GM12878 (cell line): ENCODE data around the gene VSX2. TPM values are rescaled to one million over a fixed set of nuclear protein-coding genes. Genes with fewer than 3 reads are reported as not detected.

Experiments used
- ATAC-seq: fragments of 200-7000 bp; cut with Tn5 transposase; 3 replicates; pipeline ENCODE4 v1.9.1; 2020; ENCODE audit warnings: mild to moderate bottlenecking, moderate library complexity
- BruUV-seq: library from RNA; stranded (reverse); fragments of 400-500 nt; replicated peaks from 2 replicates; lab custom pipeline; 2021; lab: Mats Ljungman, UMichigan
- CTCF ChIA-PET: fragments of 300-600 bp; sonication (Branson Sonifier 250); formaldehyde crosslinking; extraction: SDS; loops from one replicate; lab custom pipeline; 2021; ENCODE audit warnings: inconsistent platforms; lab: Yijun Ruan, JAX
- POLR2A ChIA-PET: fragments of 350-600 bp; formaldehyde crosslinking; extraction: SDS; loops from one replicate; lab custom pipeline; 2021; ENCODE audit warnings: inconsistent platforms; lab: Charles Lee
- RAD21 ChIA-PET: fragments of 300-600 bp; sonication (Branson Sonifier 250); formaldehyde crosslinking; loops from one replicate; lab custom pipeline; 2023; ENCODE audit warnings: antibody characterized with exemption; ENCODE audit not compliant: unreplicated experiment; lab: Charles Lee
- SMC1A ChIA-PET: fragments of 300-600 bp; sonication (Branson Sonifier 250); formaldehyde crosslinking; loops from one replicate; lab custom pipeline; 2023; ENCODE audit not compliant: unreplicated experiment, uncharacterized antibody; lab: Charles Lee
- DNase-seq: peaks from one replicate; pipeline ENCODE4 v3.0.0-alpha.2; 2011; ENCODE audit warnings: low read depth, low spot score
- FAIRE-seq: peaks from 3 replicates; lab custom pipeline; 2011; peaks lifted over from hg19 to GRCh38; lab: Jason Lieb, UNC
- H2AFZ ChIP-seq: 2 replicates; pipeline ENCODE4 v1.6.0; 2011; ENCODE audit warnings: low read depth, low read length, control low read depth; ENCODE audit not compliant: control insufficient read depth
- H3K27ac ChIP-seq: 2 replicates; pipeline ENCODE4 v1.5.1; 2011; ENCODE audit warnings: control low read depth; ENCODE audit not compliant: control insufficient read depth, insufficient read depth
- H3K27me3 ChIP-seq, 2 experiments: replicated peaks in 1 of 2; 2 replicates each; pipeline versions ENCODE4 v1.6.0 to v1.6.1; 2011; ENCODE audit warnings: low read length in 1 of 2; ENCODE audit not compliant: control insufficient read depth in 2 of 2, insufficient read depth in 2 of 2
- H3K36me3 ChIP-seq, 2 experiments: 2 replicates each; pipeline ENCODE4 v1.5.1; 2011; ENCODE audit warnings: low read length in 1 of 2; ENCODE audit not compliant: control insufficient read depth in 2 of 2, insufficient read depth in 2 of 2
- H3K4me1 ChIP-seq: 2 replicates; pipeline ENCODE4 v1.6.1; 2011; ENCODE audit warnings: mild to moderate bottlenecking, low read length, moderate library complexity, mixed read lengths; ENCODE audit not compliant: control insufficient read depth, insufficient read depth
- H3K4me2 ChIP-seq: 2 replicates; pipeline ENCODE4 v1.6.0; 2011; ENCODE audit warnings: control low read depth; ENCODE audit not compliant: control insufficient read depth, insufficient read depth
- H3K4me3 ChIP-seq: fragments of 200-600 bp; sonication (generic); 2 replicates; pipeline ENCODE4 v1.5.1; 2016
- H3K79me2 ChIP-seq: 2 replicates; pipeline ENCODE4 v1.6.0; 2011; ENCODE audit warnings: low read length; ENCODE audit not compliant: control insufficient read depth, insufficient read depth
- H3K9ac ChIP-seq: 2 replicates; pipeline ENCODE4 v1.8.0; 2011; ENCODE audit warnings: low read length, control low read depth, mixed read lengths; ENCODE audit not compliant: control insufficient read depth, insufficient read depth
- H3K9me3 ChIP-seq: replicated peaks from 3 replicates; pipeline ENCODE4 v1.5.1; 2011; ENCODE audit warnings: mild to moderate bottlenecking, low read length; ENCODE audit not compliant: control insufficient read depth, insufficient read depth
- H4K20me1 ChIP-seq: 2 replicates; pipeline ENCODE4 v1.6.0; 2011; ENCODE audit not compliant: control insufficient read depth, insufficient read depth
- ASH2L ChIP-seq: fragments of 300-600, 200-600 bp; sonication (generic); IDR thresholded peaks from 2 replicates; pipeline ENCODE4 v1.6.1; 2017; ENCODE audit warnings: low read depth, mild to moderate bottlenecking, borderline replicate concordance
- E2F4 ChIP-seq: IDR thresholded peaks from 2 replicates; pipeline ENCODE4 v1.6.1; 2012; ENCODE audit warnings: low read depth, low read length, improper control_type of control experiment
- EGR1 ChIP-seq, 2 experiments: IDR thresholded peaks; 1 replicate in 1 of 2; 2 replicates in 1 of 2; pipeline ENCODE4 v1.6.1; 2011 to 2012; ENCODE audit warnings: low read depth in 2 of 2, low read length in 2 of 2, borderline replicate concordance in 1 of 2, mild to moderate bottlenecking in 1 of 2, moderate library complexity in 1 of 2
- FOXM1 ChIP-seq: IDR thresholded peaks from 2 replicates; pipeline ENCODE4 v1.6.1; 2012; ENCODE audit warnings: low read depth, mild to moderate bottlenecking, inconsistent platforms, low read length, moderate library complexity
- IKZF2 ChIP-seq, 2 experiments: fragments of 450-650 bp; IDR thresholded peaks; 2 replicates each; pipeline ENCODE4 v1.6.1; 2017; ENCODE audit warnings: mild to moderate bottlenecking in 2 of 2, moderate library complexity in 2 of 2
- MLLT1 ChIP-seq: fragments of 450-650 bp; IDR thresholded peaks from 2 replicates; pipeline ENCODE4 v1.6.1; 2016; ENCODE audit warnings: mild to moderate bottlenecking
- MXI1 ChIP-seq: fragments of 150-350 bp; IDR thresholded peaks from 2 replicates; pipeline ENCODE4 v1.6.1; 2011; ENCODE audit warnings: low read depth, mild to moderate bottlenecking, inconsistent platforms, low read length, improper control_type of control experiment
- MYB ChIP-seq: fragments of 150-350 bp; IDR thresholded peaks from 2 replicates; pipeline ENCODE4 v1.6.1; 2014; ENCODE audit warnings: mild to moderate bottlenecking, low read depth, low read length, borderline replicate concordance
- PKNOX1 ChIP-seq: fragments of 450-650 bp; IDR thresholded peaks from 2 replicates; pipeline ENCODE4 v1.6.1; 2016; ENCODE audit warnings: mild to moderate bottlenecking
- PML ChIP-seq: IDR thresholded peaks from 2 replicates; pipeline ENCODE4 v1.6.1; 2012; ENCODE audit warnings: low read length, inconsistent platforms
- TCF3 ChIP-seq: IDR thresholded peaks from 2 replicates; pipeline ENCODE4 v1.6.1; 2012; ENCODE audit warnings: low read depth, mild to moderate bottlenecking, low read length, borderline replicate concordance; ENCODE audit not compliant: insufficient read depth
- WGBS: methylation state at CpG from one replicate; pipeline ENCODE4 v1.1.6; 2016; ENCODE audit warnings: low lambda C conversion rate; ENCODE audit not compliant: insufficient replicate concordance, insufficient coverage; ENCODE audit errors: missing lambda C conversion rate; 5-methylcytosine and 5-hydroxymethylcytosine counted together
- in situ Hi-C: fragments of 300-500 bp; cut with MboI; formaldehyde crosslinking; loops from 9 replicates; pipeline ENCODE4 v1.14.3; 2018; ENCODE audit warnings: mixed read lengths
- intact Hi-C: fragments of 100-400 bp; cut with micrococcal nuclease; formaldehyde crosslinking; loops from one replicate; pipeline ENCODE4 v1.14.2; 2022; ENCODE audit not compliant: unreplicated experiment
- polyA plus RNA-seq, 11 experiments: library from polyadenylated mRNA; depleted of rRNA in 4 of 11; unstranded in 6 of 11; stranded (reverse) in 5 of 11; fragments of >200 nt; fragmentation: Nextera tagmentation in 4 of 11; fragmentation: Illumina TruSeq in 1 of 11; extraction: Ambion mirVana in 4 of 11; extraction: Trizol in 1 of 11; gene quantifications; 1 replicate in 1 of 11; 2 replicates in 10 of 11; pipeline versions ENCODE4 v1.2.1 to v1.2.3, GENCODE V29; 2011 to 2016; ENCODE audit warnings: inconsistent platforms in 2 of 11, missing spikeins in 2 of 11, low read depth in 1 of 11
- total RNA-seq, 4 experiments: library from RNA; depleted of rRNA in 3 of 4; stranded (reverse); fragments of >200 nt in 3 of 4; fragmentation: Illumina TruSeq in 1 of 4; extraction: Trizol in 1 of 4; gene quantifications; 2 replicates each; pipeline versions ENCODE4 v1.2.1 to v1.2.3, GENCODE V29; 2013 to 2021
- TF ChIP-seq, protein P1 (sequence below): fragments of 450-650 bp; IDR thresholded peaks from 2 replicates; pipeline ENCODE4 v1.6.1; 2014; ENCODE audit warnings: mild to moderate bottlenecking
- TF ChIP-seq, protein P2 (sequence below): fragments of 450-650 bp; IDR thresholded peaks from 2 replicates; pipeline ENCODE4 v1.6.1; 2017; ENCODE audit warnings: mild to moderate bottlenecking, moderate library complexity

Gene VSX2
- total and polyA plus RNA-seq, 10 of the 15 experiments (the other 5 are each of a cell fraction or from before 2014, with no cell fraction given) = 0.04 to 0.05 TPM; not detected in 8

DNA sequence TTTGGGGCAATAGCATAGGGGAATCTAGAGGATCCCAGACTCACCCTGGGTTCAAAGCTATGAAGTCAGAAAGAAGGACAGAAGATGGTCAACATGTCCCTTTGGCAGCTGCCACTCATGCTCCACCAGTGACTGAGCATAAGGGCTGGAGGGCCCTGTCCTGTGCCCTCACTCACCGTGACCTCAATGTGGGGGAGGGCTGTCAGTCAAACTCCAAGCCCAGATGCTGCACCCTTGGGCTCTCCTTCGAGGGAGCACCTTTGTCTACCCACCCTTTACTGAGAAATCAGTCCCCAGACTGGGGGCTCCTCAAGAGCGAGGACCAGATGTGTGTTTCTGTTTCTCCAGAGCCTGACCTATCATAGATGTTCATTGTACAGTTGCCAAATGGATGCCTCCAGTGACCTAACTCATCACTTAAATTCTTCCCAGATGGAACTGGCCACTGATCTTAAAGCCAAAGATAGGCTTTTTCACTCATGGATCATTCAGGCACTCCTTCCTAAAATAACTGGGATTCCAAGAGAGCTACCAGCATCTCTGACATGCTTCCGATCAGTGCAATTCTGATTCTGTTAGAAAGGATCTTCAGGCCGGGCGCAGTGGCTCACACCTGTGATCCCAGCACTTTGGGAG, 27.2 kb upstream of the VSX2 start:
- no peak for FAIRE-seq
- ChIA-PET CTCF (interaction anchor here (0.7 kb wide), 1 partner anchor 45 kb away, joined by 3 read pairs; no protein-coding TSS in a partner anchor), RAD21 (no interaction called here), SMC1A (no interaction called here), POLR2A (no interaction called here)
- Histone ChIP-seq H3K36me3 (no peaks in the 10 kb centered on the region), H3K9ac (no peak overlapping the region), H2AFZ (no peak overlapping the region), H3K79me2 (no peaks in the 10 kb centered on the region), H3K27ac (no peak overlapping the region), H3K4me2 (no peak overlapping the region), H3K9me3 (no peaks in the 10 kb centered on the region), H3K27me3 (no peaks in the 10 kb centered on the region; a peak in 1 of 4 replicates), H4K20me1 (no peaks in the 10 kb centered on the region), H3K4me3 (no peak overlapping the region), H3K4me1 (no peaks in the 10 kb centered on the region)
- WGBS = 64% methylated on average over 6 of the region's 6 CpGs
- BruUV-seq = no TSS peak
- no peak for ATAC-seq
- intact Hi-C loops (no loop called here), in situ Hi-C loops (no loop called here)
- DNase-seq = no peak
- TF ChIP-seq EGR1 (IDR thresholded peaks at IDR 0.05; ENCODE audit: borderline replicate concordance in 1 of 2, low read depth in 2 of 2, low read length in 2 of 2) (no peak), PML (no peak), IKZF2 (IDR thresholded peaks at IDR 0.05) (no peak), E2F4 (no peak), TCF3 (no peak), MYB (no peak), MXI1 (no peak), PKNOX1 (no peak), FOXM1 (no peak), MLLT1 (no peak), ASH2L (no peak)
- TF ChIP-seq, protein P1, sequence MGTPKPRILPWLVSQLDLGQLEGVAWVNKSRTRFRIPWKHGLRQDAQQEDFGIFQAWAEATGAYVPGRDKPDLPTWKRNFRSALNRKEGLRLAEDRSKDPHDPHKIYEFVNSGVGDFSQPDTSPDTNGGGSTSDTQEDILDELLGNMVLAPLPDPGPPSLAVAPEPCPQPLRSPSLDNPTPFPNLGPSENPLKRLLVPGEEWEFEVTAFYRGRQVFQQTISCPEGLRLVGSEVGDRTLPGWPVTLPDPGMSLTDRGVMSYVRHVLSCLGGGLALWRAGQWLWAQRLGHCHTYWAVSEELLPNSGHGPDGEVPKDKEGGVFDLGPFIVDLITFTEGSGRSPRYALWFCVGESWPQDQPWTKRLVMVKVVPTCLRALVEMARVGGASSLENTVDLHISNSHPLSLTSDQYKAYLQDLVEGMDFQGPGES = no peak
- TF ChIP-seq, protein P2, sequence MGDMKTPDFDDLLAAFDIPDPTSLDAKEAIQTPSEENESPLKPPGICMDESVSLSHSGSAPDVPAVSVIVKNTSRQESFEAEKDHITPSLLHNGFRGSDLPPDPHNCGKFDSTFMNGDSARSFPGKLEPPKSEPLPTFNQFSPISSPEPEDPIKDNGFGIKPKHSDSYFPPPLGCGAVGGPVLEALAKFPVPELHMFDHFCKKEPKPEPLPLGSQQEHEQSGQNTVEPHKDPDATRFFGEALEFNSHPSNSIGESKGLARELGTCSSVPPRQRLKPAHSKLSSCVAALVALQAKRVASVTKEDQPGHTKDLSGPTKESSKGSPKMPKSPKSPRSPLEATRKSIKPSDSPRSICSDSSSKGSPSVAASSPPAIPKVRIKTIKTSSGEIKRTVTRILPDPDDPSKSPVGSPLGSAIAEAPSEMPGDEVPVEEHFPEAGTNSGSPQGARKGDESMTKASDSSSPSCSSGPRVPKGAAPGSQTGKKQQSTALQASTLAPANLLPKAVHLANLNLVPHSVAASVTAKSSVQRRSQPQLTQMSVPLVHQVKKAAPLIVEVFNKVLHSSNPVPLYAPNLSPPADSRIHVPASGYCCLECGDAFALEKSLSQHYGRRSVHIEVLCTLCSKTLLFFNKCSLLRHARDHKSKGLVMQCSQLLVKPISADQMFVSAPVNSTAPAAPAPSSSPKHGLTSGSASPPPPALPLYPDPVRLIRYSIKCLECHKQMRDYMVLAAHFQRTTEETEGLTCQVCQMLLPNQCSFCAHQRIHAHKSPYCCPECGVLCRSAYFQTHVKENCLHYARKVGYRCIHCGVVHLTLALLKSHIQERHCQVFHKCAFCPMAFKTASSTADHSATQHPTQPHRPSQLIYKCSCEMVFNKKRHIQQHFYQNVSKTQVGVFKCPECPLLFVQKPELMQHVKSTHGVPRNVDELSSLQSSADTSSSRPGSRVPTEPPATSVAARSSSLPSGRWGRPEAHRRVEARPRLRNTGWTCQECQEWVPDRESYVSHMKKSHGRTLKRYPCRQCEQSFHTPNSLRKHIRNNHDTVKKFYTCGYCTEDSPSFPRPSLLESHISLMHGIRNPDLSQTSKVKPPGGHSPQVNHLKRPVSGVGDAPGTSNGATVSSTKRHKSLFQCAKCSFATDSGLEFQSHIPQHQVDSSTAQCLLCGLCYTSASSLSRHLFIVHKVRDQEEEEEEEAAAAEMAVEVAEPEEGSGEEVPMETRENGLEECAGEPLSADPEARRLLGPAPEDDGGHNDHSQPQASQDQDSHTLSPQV = no peak
